Osteocyte (in vitro differentiated cells): Measurements from ENCODE around the gene CNTN1. TPM values are rescaled to one million over a fixed set of nuclear protein-coding genes. Genes with fewer than 3 reads are reported as not detected.

Experiments
- DNase-seq: peaks from one replicate; pipeline ENCODE4 v3.0.0; 2021; ENCODE audit warnings: mixed read lengths; ENCODE audit not compliant: unreplicated experiment; ENCODE audit errors: extremely low spot score
- H3K27ac Mint-ChIP-seq: one replicate; pipeline ENCODE4 v1.8.0; 2021; ENCODE audit warnings: mild to moderate bottlenecking, mixed read lengths; ENCODE audit not compliant: unreplicated experiment
- H3K27me3 Mint-ChIP-seq: one replicate; pipeline ENCODE4 v1.8.0; 2021; ENCODE audit warnings: mixed read lengths; ENCODE audit not compliant: unreplicated experiment
- H3K36me3 Mint-ChIP-seq: one replicate; pipeline ENCODE4 v1.8.0; 2021; ENCODE audit warnings: mixed read lengths; ENCODE audit not compliant: unreplicated experiment
- H3K4me1 Mint-ChIP-seq: one replicate; pipeline ENCODE4 v1.8.0; 2021; ENCODE audit warnings: mixed read lengths; ENCODE audit not compliant: unreplicated experiment
- H3K4me3 Mint-ChIP-seq: one replicate; pipeline ENCODE4 v1.8.0; 2021; ENCODE audit warnings: mild to moderate bottlenecking, moderate library complexity, mixed read lengths; ENCODE audit not compliant: unreplicated experiment
- H3K9me3 Mint-ChIP-seq: one replicate; pipeline ENCODE4 v1.8.0; 2021; ENCODE audit warnings: mixed read lengths; ENCODE audit not compliant: unreplicated experiment
- CTCF ChIP-seq: fragments of 200-600 bp; sonication (generic); IDR thresholded peaks from 2 replicates; pipeline ENCODE4 v1.5.0; 2021; ENCODE audit warnings: antibody characterized with exemption, mild to moderate bottlenecking, moderate library complexity
- total RNA-seq: library from RNA; stranded (reverse); gene quantifications from 2 replicates; pipeline ENCODE4 v1.2.1, GENCODE V29; 2021

CNTN1 gene
- total RNA-seq, 1 donor from 2014 or later = 1.8 TPM

GRCh38 chr12:41058266-41058665 lies 366.0 kb downstream of the CNTN1 start:
- Mint-ChIP-seq H3K36me3 (no peaks in the 10 kb centered on the region), H3K4me1 (peaks cover 36% of the 10 kb centered on the region), H3K4me3 (no peak overlapping the region), H3K9me3 (no peaks in the 10 kb centered on the region), H3K27ac (peak overlapping the region; percentile 63), H3K27me3 (no peaks in the 10 kb centered on the region)
- TF ChIP-seq CTCF = no peak
- DNase-seq = no peak

DNA sequence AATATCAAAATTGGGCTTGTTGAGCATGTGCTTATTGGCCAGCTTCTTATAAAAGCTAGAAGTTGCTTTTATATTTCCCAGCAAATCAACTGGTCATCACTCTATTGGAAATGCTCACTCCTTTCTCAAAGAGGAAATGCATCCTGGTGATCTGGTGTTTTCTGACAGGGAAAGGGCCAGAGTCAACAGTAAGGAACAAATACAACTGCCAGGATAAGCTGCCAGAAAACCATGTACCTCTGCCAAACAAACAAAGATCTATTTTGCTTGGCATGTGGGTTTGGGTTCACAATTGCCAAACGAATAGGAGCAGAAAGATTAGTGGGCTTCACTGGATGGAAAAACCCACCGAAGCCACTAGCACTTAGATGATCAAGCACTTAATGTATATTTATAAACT lies 369.0 kb downstream of the CNTN1 start:
- Mint-ChIP-seq H3K4me1 (peaks cover 25% of the 10 kb centered on the region), H3K27me3 (no peaks in the 10 kb centered on the region), H3K4me3 (no peak overlapping the region), H3K36me3 (no peaks in the 10 kb centered on the region), H3K27ac (no peak overlapping the region), H3K9me3 (no peaks in the 10 kb centered on the region)
- DNase-seq = no peak
- TF ChIP-seq CTCF = no peak

GRCh38 chr12:41064411-41064810 lies 372.2 kb downstream of the CNTN1 start:
- Mint-ChIP-seq H3K27me3 (no peaks in the 10 kb centered on the region), H3K27ac (no peak overlapping the region), H3K36me3 (no peaks in the 10 kb centered on the region), H3K4me3 (no peak overlapping the region), H3K9me3 (no peaks in the 10 kb centered on the region), H3K4me1 (no peaks in the 10 kb centered on the region)
- DNase-seq = no peak
- TF ChIP-seq CTCF = no peak

GRCh38 chr12:41067941-41068645 lies 375.9 kb downstream of the CNTN1 start:
- H3K27me3 Mint-ChIP-seq = no peaks in the 10 kb centered on the region
- no peaks in the 10 kb centered on the region for H3K4me1 Mint-ChIP-seq
- DNase-seq = no peak
- no peak overlapping the region for H3K27ac Mint-ChIP-seq
- no peak for TF ChIP-seq CTCF
- no peaks in the 10 kb centered on the region for H3K9me3 Mint-ChIP-seq
- H3K4me3 Mint-ChIP-seq = no peak overlapping the region
- no peaks in the 10 kb centered on the region for H3K36me3 Mint-ChIP-seq

DNA sequence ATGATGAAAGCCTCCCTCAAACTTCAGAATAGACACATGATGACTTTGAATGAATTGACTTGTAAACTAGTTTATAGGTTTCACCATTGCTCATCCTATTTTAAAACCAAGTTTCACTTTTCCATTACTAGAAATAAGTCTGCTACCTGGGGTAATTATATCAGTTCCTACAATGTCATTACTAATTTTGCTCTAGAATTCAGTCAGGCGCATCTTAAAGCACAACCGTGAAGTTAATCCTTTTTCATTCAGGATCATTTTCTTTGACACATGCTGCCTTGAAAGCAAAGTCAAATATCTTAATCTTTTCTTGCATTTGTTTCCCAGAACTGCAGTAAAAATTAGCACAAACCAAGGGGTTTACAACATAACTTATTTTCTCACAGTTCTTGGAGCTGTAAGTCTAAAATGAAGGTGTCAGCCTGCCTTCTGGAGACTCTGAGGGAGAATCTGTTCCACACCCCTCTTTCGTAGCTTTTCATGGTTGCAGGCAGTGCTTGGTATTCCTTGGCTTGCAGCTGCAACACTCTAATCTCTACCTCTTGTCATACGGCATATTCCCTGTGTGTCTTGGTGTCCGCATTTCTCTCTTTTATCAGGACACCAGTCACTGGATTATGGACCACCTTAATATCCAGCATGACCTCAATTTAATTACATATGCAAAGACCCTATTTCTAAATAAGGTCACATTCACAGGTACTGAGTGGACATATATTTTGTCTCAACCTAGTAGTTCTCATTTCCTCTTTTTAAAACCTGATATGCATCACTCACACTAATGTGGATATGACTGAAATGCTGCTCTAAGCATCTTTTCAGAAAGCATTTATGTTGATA lies 381.6 kb downstream of the CNTN1 start:
- DNase-seq = no peak
- no peaks in the 10 kb centered on the region for H3K36me3 Mint-ChIP-seq
- peaks cover 12% of the 10 kb centered on the region for H3K27me3 Mint-ChIP-seq
- no peak overlapping the region for H3K27ac Mint-ChIP-seq
- TF ChIP-seq CTCF = no peak
- H3K4me1 Mint-ChIP-seq = no peaks in the 10 kb centered on the region
- no peak overlapping the region for H3K4me3 Mint-ChIP-seq
- H3K9me3 Mint-ChIP-seq = peaks cover 5% of the 10 kb centered on the region
